ACC112 (cell line): ENCODE results near the gene OPRL1.

Experiments used
- H2AFZ ChIP-seq: fragments of 200-600 bp; sonication (generic); one replicate; pipeline ENCODE4 v1.6.0; 2017; ENCODE audit warnings: antibody characterized with exemption, low read length; ENCODE audit not compliant: unreplicated experiment
- H3K27ac ChIP-seq: fragments of 200-600 bp; sonication (generic); 2 replicates; pipeline ENCODE4 v1.5.1; 2014; ENCODE audit warnings: low read depth, mild to moderate bottlenecking, antibody characterized with exemption, low read length, moderate library complexity
- H3K27me3 ChIP-seq: fragments of 200-600 bp; sonication (generic); 2 replicates; pipeline ENCODE4 v1.6.1; 2014; ENCODE audit warnings: mild to moderate bottlenecking, antibody characterized with exemption, low read length, moderate library complexity, mixed read lengths; ENCODE audit not compliant: insufficient read depth
- H3K36me3 ChIP-seq: fragments of 200-600 bp; sonication (generic); 2 replicates; pipeline ENCODE4 v1.6.1; 2016; ENCODE audit warnings: mild to moderate bottlenecking, antibody characterized with exemption, low read length, moderate library complexity, mixed read lengths; ENCODE audit not compliant: insufficient read depth
- H3K4me1 ChIP-seq: fragments of 200-600 bp; sonication (generic); one replicate; pipeline ENCODE4 v1.6.1; 2016; ENCODE audit warnings: low read length, mixed read lengths; ENCODE audit not compliant: insufficient read depth, unreplicated experiment, control insufficient read depth
- H3K4me3 ChIP-seq: fragments of 200-600 bp; sonication (generic); 2 replicates; pipeline ENCODE4 v1.5.1; 2014; ENCODE audit warnings: mild to moderate bottlenecking, low read depth, low read length
- H3K79me2 ChIP-seq: fragments of 200-600 bp; sonication (generic); one replicate; pipeline ENCODE4 v1.6.0; 2016; ENCODE audit warnings: low read length; ENCODE audit not compliant: control insufficient read depth, unreplicated experiment, insufficient read depth

Gene OPRL1

DNA sequence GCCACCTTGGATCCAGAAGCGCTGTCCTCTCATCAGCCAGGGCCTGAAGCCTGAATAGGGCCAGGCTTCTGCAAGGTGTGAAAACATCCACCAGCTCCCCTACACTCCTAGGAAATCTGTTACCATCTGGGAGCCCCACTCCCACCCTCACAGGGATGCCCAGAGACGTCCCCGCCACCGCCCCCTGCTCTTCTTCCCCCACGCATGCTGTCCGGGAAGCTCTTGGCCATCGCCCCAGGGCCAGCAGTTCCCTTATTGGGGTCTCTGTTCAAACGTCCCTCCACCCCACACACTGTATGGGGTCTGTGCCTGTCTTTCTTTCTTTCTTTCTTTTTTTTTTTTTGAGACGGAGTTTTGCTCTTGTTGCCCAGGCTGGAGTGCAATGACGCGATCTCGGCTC, 4.3 kb upstream of the OPRL1 start:
- Histone ChIP-seq H3K79me2 (peaks cover 5% of the 10 kb centered on the region), H3K4me3 (no peak overlapping the region), H3K27ac (no peak overlapping the region), H3K4me1 (peaks cover 18% of the 10 kb centered on the region), H3K36me3 (no peaks in the 10 kb centered on the region), H2AFZ (no peak overlapping the region), H3K27me3 (no peaks in the 10 kb centered on the region)

DNA sequence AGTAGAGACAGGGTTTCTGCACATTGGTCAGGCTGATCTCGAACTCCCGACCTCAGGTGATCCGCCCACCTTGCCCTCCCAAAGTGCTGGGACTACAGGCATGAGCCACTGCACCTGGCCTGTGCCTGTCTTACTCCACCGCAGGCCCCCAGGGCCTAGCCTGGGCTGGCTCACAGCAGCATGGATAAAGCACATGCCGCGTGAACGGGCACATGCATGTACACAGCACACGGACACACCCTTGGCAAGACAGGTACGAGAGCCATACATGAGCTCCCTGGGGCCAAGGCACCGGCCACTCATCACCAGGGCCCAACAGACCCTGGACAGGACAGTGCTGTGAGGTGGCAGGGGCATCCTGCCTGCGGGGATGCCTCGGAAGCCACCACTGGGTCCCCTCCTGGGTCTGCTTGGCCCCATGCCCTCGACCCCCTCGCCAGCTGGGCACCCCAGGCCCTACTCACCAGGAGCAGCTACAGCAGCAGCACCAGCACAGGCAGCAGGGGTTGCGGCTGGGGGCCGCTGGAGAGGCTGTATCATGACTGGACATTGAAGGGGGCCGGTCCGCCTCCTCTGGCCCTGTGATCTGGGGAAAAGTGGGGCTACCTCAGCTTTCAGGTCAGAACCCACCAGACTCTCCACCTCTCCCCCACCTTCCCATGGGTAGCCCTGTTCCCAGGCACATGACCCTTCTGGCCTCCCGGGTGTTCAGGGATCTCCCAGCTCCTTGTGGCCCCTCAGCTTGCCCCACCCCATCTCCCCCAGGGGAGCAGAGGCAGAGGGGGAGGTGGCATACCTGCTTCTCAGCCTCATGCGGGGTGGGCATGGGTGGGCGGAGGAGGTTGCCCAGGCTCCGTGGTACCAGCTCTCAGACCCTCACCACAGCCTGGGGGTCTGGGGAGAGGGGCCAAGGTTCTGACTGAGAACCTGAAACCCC, 3.6 kb upstream of the OPRL1 start:
- Histone ChIP-seq H3K27ac (no peak overlapping the region), H3K36me3 (no peaks in the 10 kb centered on the region), H3K4me3 (no peak overlapping the region)

DNA sequence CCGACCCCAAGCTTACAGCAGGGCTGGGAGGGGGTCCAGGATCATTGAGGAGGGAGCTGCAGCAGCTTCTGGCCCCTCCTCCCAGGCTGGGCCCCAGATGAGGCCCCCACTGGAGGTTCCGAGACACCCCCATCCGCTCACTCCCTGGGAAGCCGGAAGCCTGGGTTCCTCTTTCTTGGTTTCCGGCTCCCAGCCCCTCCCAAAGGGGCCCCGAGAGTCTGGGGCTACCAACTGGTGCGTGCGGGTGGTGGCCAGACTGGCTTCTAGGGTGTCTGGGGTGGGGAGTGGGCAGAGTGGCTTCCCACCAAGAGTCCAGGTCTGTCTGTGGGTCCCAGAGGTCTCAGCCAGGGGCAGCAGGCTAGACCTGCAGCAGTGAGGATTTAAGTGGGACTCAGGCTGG, 2.8 kb upstream of the OPRL1 start:
- Histone ChIP-seq H2AFZ (no peak overlapping the region), H3K27me3 (no peaks in the 10 kb centered on the region), H3K4me1 (peaks cover 19% of the 10 kb centered on the region), H3K4me3 (no peak overlapping the region), H3K27ac (no peak overlapping the region), H3K36me3 (no peaks in the 10 kb centered on the region), H3K79me2 (peaks cover 5% of the 10 kb centered on the region)

More for the DNA sequence above, 3.6 kb upstream of the OPRL1 start:
- Histone ChIP-seq H2AFZ (no peak overlapping the region), H3K79me2 (peaks cover 5% of the 10 kb centered on the region), H3K27me3 (no peaks in the 10 kb centered on the region), H3K4me1 (peaks cover 19% of the 10 kb centered on the region)

- Histone ChIP-seq H3K4me1 (peaks cover 19% of the 10 kb centered on the region), H2AFZ (no peak overlapping the region), H3K4me3 (no peak overlapping the region), H3K36me3 (no peaks in the 10 kb centered on the region), H3K27me3 (no peaks in the 10 kb centered on the region), H3K79me2 (peaks cover 5% of the 10 kb centered on the region), H3K27ac (no peak overlapping the region)
Measured at GRCh38 chr20:64077541-64077875, 2.4 kb upstream of the OPRL1 start.

- no peak overlapping the region for H2AFZ ChIP-seq
- peaks cover 21% of the 10 kb centered on the region for H3K4me1 ChIP-seq
- H3K4me3 ChIP-seq = peak overlapping the region; percentile 98
- peaks cover 5% of the 10 kb centered on the region for H3K79me2 ChIP-seq
- H3K27me3 ChIP-seq = no peaks in the 10 kb centered on the region
- H3K36me3 ChIP-seq = no peaks in the 10 kb centered on the region
- H3K27ac ChIP-seq = no peak overlapping the region
Measured at GRCh38 chr20:64077876-64078551, 1.9 kb upstream of the OPRL1 start.

GRCh38 chr20:64078934-64079272, 979 bp upstream of the OPRL1 start:
- no peak overlapping the region for H3K27ac ChIP-seq
- peaks cover 5% of the 10 kb centered on the region for H3K79me2 ChIP-seq
- peaks cover 23% of the 10 kb centered on the region for H3K4me1 ChIP-seq
- H3K4me3 ChIP-seq = peak overlapping the region; percentile 98
- no peaks in the 10 kb centered on the region for H3K36me3 ChIP-seq
- peak overlapping the region; percentile 93 for H2AFZ ChIP-seq
- peaks cover 3% of the 10 kb centered on the region; the same call in 1 of the 2 replicates for H3K27me3 ChIP-seq

GRCh38 chr20:64079273-64080012, 439 bp upstream of the OPRL1 start, which contains the start of gene RGS19:
TSS of gene RGS19 (minus strand) at chr20:64079518. CDS start at chr20:64076886, 2,632 bp downstream.
- H3K36me3 ChIP-seq = no peaks in the 10 kb centered on the region
- peaks cover 5% of the 10 kb centered on the region for H3K79me2 ChIP-seq
- H3K4me3 ChIP-seq = peak within 1 kb of the TSS; percentile 98
- no peak within 1 kb of the TSS for H3K27ac ChIP-seq
- peaks cover 23% of the 10 kb centered on the region for H3K4me1 ChIP-seq
- H3K27me3 ChIP-seq = peaks cover 8% of the 10 kb centered on the region
- H2AFZ ChIP-seq = peak within 1 kb of the TSS; percentile 93

DNA sequence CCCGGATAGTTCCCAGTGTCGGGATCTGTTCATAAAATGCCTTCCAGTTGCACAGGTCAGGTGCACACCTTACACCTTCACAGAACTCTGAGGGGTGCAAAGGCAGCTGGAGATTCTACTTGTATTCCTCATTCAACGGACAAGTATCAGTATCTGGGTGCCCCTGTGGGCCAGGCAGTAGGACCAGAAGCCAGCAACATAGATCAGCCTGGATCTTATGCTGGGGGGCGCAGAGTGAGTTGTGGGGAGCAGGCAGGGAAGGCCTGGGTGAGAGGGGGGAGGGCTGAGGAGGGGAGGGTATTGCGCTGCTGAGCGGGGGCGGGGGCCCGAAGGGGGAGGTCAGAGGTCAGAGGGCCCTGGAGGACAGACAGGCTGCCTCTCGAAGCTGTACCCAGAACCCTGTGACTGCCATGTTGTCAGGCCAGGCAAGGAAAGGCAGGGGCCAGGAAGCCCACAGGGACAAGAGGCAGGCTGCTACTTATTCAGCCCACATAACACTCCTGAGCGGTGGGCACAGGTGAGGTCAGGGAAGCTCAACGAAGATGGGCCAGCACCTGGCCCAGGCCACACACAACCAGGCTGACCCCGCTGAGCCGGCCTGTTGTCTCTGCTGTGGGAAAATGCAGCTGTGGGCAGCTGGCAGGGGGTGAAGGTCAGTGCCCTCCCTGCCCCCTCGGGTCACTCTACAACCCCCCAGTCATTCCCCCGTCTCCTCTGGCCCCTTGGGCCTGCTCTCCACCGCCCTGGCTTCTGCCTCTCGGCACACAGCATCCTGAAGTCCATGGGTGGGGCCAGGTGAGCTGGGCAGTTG, 1.1 kb downstream of the OPRL1 start:
- Histone ChIP-seq H3K79me2 (peaks cover 5% of the 10 kb centered on the region), H3K27me3 (peaks cover 24% of the 10 kb centered on the region), H2AFZ (no peak overlapping the region), H3K4me3 (peak overlapping the region; percentile 75; the same call in 1 of the 2 replicates), H3K27ac (no peak overlapping the region), H3K36me3 (no peaks in the 10 kb centered on the region), H3K4me1 (peaks cover 23% of the 10 kb centered on the region)

DNA sequence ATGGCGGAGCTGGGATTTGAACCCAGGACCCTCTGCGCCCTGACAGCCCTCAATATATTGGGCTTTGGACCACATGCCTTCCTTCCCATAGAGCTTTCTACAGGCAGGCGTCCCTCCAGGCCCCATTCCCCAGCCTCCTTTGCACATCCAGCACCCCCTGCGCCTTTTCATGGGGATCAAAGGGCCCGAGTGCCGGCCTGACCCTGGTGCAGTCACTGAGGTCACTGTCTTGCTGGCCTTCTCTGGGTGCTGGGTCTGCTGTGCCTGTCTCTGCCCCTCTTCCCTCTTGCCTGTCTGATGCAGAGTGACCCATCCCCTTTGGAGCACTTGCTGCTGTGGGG, 1.7 kb downstream of the OPRL1 start:
- H3K4me1 ChIP-seq = peaks cover 23% of the 10 kb centered on the region
- no peaks in the 10 kb centered on the region for H3K36me3 ChIP-seq
- H3K27ac ChIP-seq = no peak overlapping the region
- no peak overlapping the region for H2AFZ ChIP-seq
- H3K79me2 ChIP-seq = peaks cover 5% of the 10 kb centered on the region
- H3K4me3 ChIP-seq = no peak overlapping the region
- peaks cover 29% of the 10 kb centered on the region for H3K27me3 ChIP-seq

GRCh38 chr20:64082126-64082731, 2.3 kb downstream of the OPRL1 start:
- no peak overlapping the region for H3K4me3 ChIP-seq
- no peak overlapping the region for H3K27ac ChIP-seq
- H3K4me1 ChIP-seq = peaks cover 23% of the 10 kb centered on the region
- peaks cover 5% of the 10 kb centered on the region for H3K79me2 ChIP-seq
- H3K27me3 ChIP-seq = peaks cover 32% of the 10 kb centered on the region
- no peaks in the 10 kb centered on the region for H3K36me3 ChIP-seq
- H2AFZ ChIP-seq = no peak overlapping the region
